Measurements from ENCODE around the gene VPS37B.

GRCh38 chr12:122871851-122872780 is 23.8 kb downstream of the VPS37B start:
- TF ChIP-seq EZH2phosphoT487 (IDR thresholded peaks at IDR 0.05; ENCODE audit: borderline replicate concordance, low read depth): no peak
- TF ChIP-seq CHD2 (IDR thresholded peaks at IDR 0.05; ENCODE audit: low read length, partially characterized antibody): peak; percentile 37
- TF ChIP-seq CTCF (IDR thresholded peaks at IDR 0.05): no peak
- no peak for TF ChIP-seq POLR2AphosphoS5 (IDR thresholded peaks at IDR 0.05; ENCODE audit: low read depth, low read length)
- no peak for TF ChIP-seq EP300 (IDR thresholded peaks at IDR 0.05; ENCODE audit: borderline replicate concordance in 1 of 2, low read depth in 1 of 2, low read length in 1 of 2)
- TF ChIP-seq, protein P1, sequence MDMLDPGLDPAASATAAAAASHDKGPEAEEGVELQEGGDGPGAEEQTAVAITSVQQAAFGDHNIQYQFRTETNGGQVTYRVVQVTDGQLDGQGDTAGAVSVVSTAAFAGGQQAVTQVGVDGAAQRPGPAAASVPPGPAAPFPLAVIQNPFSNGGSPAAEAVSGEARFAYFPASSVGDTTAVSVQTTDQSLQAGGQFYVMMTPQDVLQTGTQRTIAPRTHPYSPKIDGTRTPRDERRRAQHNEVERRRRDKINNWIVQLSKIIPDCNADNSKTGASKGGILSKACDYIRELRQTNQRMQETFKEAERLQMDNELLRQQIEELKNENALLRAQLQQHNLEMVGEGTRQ (IDR thresholded peaks at IDR 0.05; ENCODE audit: borderline replicate concordance, low read depth, low read length): no peak
- TF ChIP-seq RCOR1 (IDR thresholded peaks at IDR 0.05; ENCODE audit: low read length): no peak
- TF ChIP-seq ELF1 (IDR thresholded peaks at IDR 0.05): no peak
- peak; percentile 78 for TF ChIP-seq MXI1 (IDR thresholded peaks at IDR 0.05; ENCODE audit: low read depth, low read length)
- TF ChIP-seq RFX5 (IDR thresholded peaks at IDR 0.05; ENCODE audit: low read length): no peak
- no peak for TF ChIP-seq TAF1 (IDR thresholded peaks at IDR 0.05; ENCODE audit: borderline replicate concordance, low read depth, low read length)
- TF ChIP-seq YY1 (IDR thresholded peaks at IDR 0.05; ENCODE audit: low read depth): no peak
- no peak for TF ChIP-seq MAX (IDR thresholded peaks at IDR 0.05; ENCODE audit: low read depth)
- no peak for TF ChIP-seq NFIC (IDR thresholded peaks at IDR 0.05; ENCODE audit: borderline replicate concordance)

Data from SK-N-SH (cell line).